ENCODE measurements around the gene TFDP2.
"Not testable (repeated sequence)": the region's sequence is repeated elsewhere in the genome, so short reads cannot be mapped to it uniquely, and the experiment has no call there.

Gene TFDP2

GRCh38 chr3:142148792-142149672 lies at the start of gene TFDP2:
TSS of gene TFDP2 (minus strand) at chr3:142149544. CDS start at chr3:142101749, 47,795 bp downstream.
- DNase-seq (ENCODE audit: low read depth): peak; percentile 81

- DNase-seq (ENCODE audit: low read depth): no peak
Observed at GRCh38 chr3:142188846-142189245, 39.5 kb upstream of the TFDP2 start.

- DNase-seq (ENCODE audit: low read depth): peak; percentile 11
Observed at GRCh38 chr3:142180761-142181362, 31.5 kb upstream of the TFDP2 start.

GRCh38 chr3:142175478-142175877 lies 26.1 kb upstream of the TFDP2 start:
- no peak for DNase-seq (ENCODE audit: low read depth)

- DNase-seq (ENCODE audit: low read depth): no peak
Observed at GRCh38 chr3:142174559-142174958, 25.2 kb upstream of the TFDP2 start.

GRCh38 chr3:142168514-142168913 lies 19.2 kb upstream of the TFDP2 start:
- no peak for DNase-seq (ENCODE audit: low read depth)

GRCh38 chr3:142165194-142165593 lies 15.8 kb upstream of the TFDP2 start:
- no peak for DNase-seq (ENCODE audit: low read depth)

GRCh38 chr3:142159083-142159740 lies 9.9 kb upstream of the TFDP2 start:
- DNase-seq (ENCODE audit: low read depth): no peak

GRCh38 chr3:142154186-142154585 lies 4.8 kb upstream of the TFDP2 start:
- DNase-seq (ENCODE audit: low read depth): no peak

GRCh38 chr3:142152384-142152783 lies 3.0 kb upstream of the TFDP2 start:
- DNase-seq (ENCODE audit: low read depth): no peak

GRCh38 chr3:142151828-142152227 lies 2.5 kb upstream of the TFDP2 start:
- DNase-seq (ENCODE audit: low read depth): no peak

GRCh38 chr3:142151240-142151639 lies 1.9 kb upstream of the TFDP2 start:
- DNase-seq (ENCODE audit: low read depth): no peak

GRCh38 chr3:142150271-142150670 lies 927 bp upstream of the TFDP2 start:
- DNase-seq (ENCODE audit: low read depth): no peak

GRCh38 chr3:142149673-142149992 lies 289 bp upstream of the TFDP2 start:
- DNase-seq (ENCODE audit: low read depth): no peak

- DNase-seq (ENCODE audit: low read depth): no peak
Observed at GRCh38 chr3:142148044-142148791, 1.1 kb downstream of the TFDP2 start.

- not testable (repeated sequence) for DNase-seq (ENCODE audit: low read depth)
Observed at GRCh38 chr3:142144587-142144986, 4.8 kb downstream of the TFDP2 start.

GRCh38 chr3:142140608-142141285 lies 8.6 kb downstream of the TFDP2 start:
- not testable (repeated sequence) for DNase-seq (ENCODE audit: low read depth)

- not testable (repeated sequence) for DNase-seq (ENCODE audit: low read depth)
Observed at GRCh38 chr3:142137089-142137488, 12.3 kb downstream of the TFDP2 start.

- no peak for DNase-seq (ENCODE audit: low read depth)
Observed at GRCh38 chr3:142134799-142135325, 14.5 kb downstream of the TFDP2 start.

- no peak for DNase-seq (ENCODE audit: low read depth)
Observed at GRCh38 chr3:142129516-142130171, 19.7 kb downstream of the TFDP2 start.
